H1 (cell line): ENCODE measurements around the gene GLIS2. TPM values are rescaled to one million over a fixed set of nuclear protein-coding genes. Genes with fewer than 3 reads are reported as not detected.

Experiments
- ASH2L ChIP-seq: fragments of 200-600, 300-600 bp; sonication (generic); IDR thresholded peaks from one replicate; pipeline ENCODE4 v1.7.1; 2017; ENCODE audit warnings: low read length
- CBX5 ChIP-seq: fragments of 300-800, 300-1000 bp; sonication (generic); IDR thresholded peaks from 2 replicates; pipeline ENCODE4 v1.7.1; 2016; ENCODE audit warnings: antibody characterized with exemption, low read length, low read depth
- CEBPB ChIP-seq: IDR thresholded peaks from 2 replicates; pipeline ENCODE4 v1.6.1; 2012; ENCODE audit warnings: low read depth, low read length
- CHD2 ChIP-seq: IDR thresholded peaks from 2 replicates; pipeline ENCODE4 v1.6.1; 2012; ENCODE audit warnings: low read length, improper control_type of control experiment
- CREB1 ChIP-seq: IDR thresholded peaks from 2 replicates; pipeline ENCODE4 v1.6.1; 2012; ENCODE audit warnings: inconsistent platforms
- GTF2F1 ChIP-seq: IDR thresholded peaks from 2 replicates; pipeline ENCODE4 v1.6.1; 2012; ENCODE audit warnings: low read depth, low read length, improper control_type of control experiment, borderline replicate concordance
- HDAC2 ChIP-seq, 2 experiments: fragments of 300-600 bp in 1 of 2; sonication (generic) in 1 of 2; IDR thresholded peaks; 2 replicates each; pipeline ENCODE4 v1.6.1; 2011 to 2012; ENCODE audit warnings: low read depth in 2 of 2, low read length in 2 of 2, mild to moderate bottlenecking in 2 of 2, moderate library complexity in 2 of 2, borderline replicate concordance in 1 of 2, inconsistent platforms in 1 of 2
- KDM4A ChIP-seq: IDR thresholded peaks from one replicate; pipeline ENCODE4 v1.7.1; 2012; ENCODE audit warnings: low read depth, mild to moderate bottlenecking, moderate library complexity, low read length, inconsistent platforms; ENCODE audit not compliant: severe bottlenecking
- KDM5A ChIP-seq: fragments of 200-600 bp; IDR thresholded peaks from 2 replicates; pipeline ENCODE4 v1.7.1; 2012; ENCODE audit warnings: mild to moderate bottlenecking, low read length, inconsistent platforms, mixed read lengths
- NANOG ChIP-seq: IDR thresholded peaks from 2 replicates; pipeline ENCODE4 v1.6.1; 2011; ENCODE audit warnings: low read length, low read depth, mild to moderate bottlenecking, inconsistent platforms; ENCODE audit not compliant: insufficient read depth, poor library complexity, severe bottlenecking
- NRF1 ChIP-seq: IDR thresholded peaks from 2 replicates; pipeline ENCODE4 v1.6.1; 2011; ENCODE audit warnings: mild to moderate bottlenecking, low read depth, low read length, improper control_type of control experiment
- PHF8 ChIP-seq: fragments of 200-600 bp; sonication (generic); conservative IDR thresholded peaks from 2 replicates; pipeline ENCODE4 v1.7.1; 2012; ENCODE audit warnings: low read depth, mild to moderate bottlenecking, inconsistent platforms, low read length, moderate library complexity
- POLR2A ChIP-seq, 2 experiments: IDR thresholded peaks; 1 replicate in 1 of 2; 2 replicates in 1 of 2; pipeline ENCODE4 v1.6.1; 2011; ENCODE audit warnings: low read depth in 2 of 2, low read length in 2 of 2, mild to moderate bottlenecking in 2 of 2; ENCODE audit errors: control extremely low read depth in 1 of 2
- POLR2AphosphoS5 ChIP-seq: IDR thresholded peaks from 2 replicates; pipeline ENCODE4 v1.6.1; 2011; ENCODE audit warnings: low read depth, low read length
- RNF2 ChIP-seq: fragments of 200-900, 300-1000 bp; sonication (generic); IDR thresholded peaks from 2 replicates; pipeline ENCODE4 v1.7.1; 2016; ENCODE audit warnings: borderline replicate concordance, low read depth, mild to moderate bottlenecking, antibody characterized with exemption, low read length; ENCODE audit not compliant: poor library complexity, severe bottlenecking; ENCODE audit errors: missing control alignments
- SAP30 ChIP-seq: fragments of 300-600 bp; sonication (generic); IDR thresholded peaks from 2 replicates; pipeline ENCODE4 v1.7.1; 2012; ENCODE audit warnings: low read length, moderate library complexity, mild to moderate bottlenecking, inconsistent platforms; ENCODE audit not compliant: insufficient read depth, insufficient replicate concordance
- SIN3A ChIP-seq, 2 experiments: IDR thresholded peaks in 1 of 2; conservative IDR thresholded peaks in 1 of 2; 2 replicates each; pipeline ENCODE4 v1.6.1; 2011 to 2012; ENCODE audit warnings: low read length in 2 of 2, improper control_type of control experiment in 1 of 2, low read depth in 1 of 2, mild to moderate bottlenecking in 1 of 2
- TBP ChIP-seq: IDR thresholded peaks from 2 replicates; pipeline ENCODE4 v1.6.1; 2011; ENCODE audit warnings: low read depth, low read length, improper control_type of control experiment
- TEAD4 ChIP-seq: IDR thresholded peaks from 2 replicates; pipeline ENCODE4 v1.6.1; 2012; ENCODE audit warnings: low read depth, low read length, inconsistent platforms, mixed read lengths
- ZNF274 ChIP-seq: IDR thresholded peaks from 2 replicates; pipeline ENCODE4 v1.7.0; 2012; ENCODE audit warnings: low read length, borderline replicate concordance; ENCODE audit errors: extremely low read depth
- polyA plus RNA-seq, 7 experiments: library from polyadenylated mRNA; depleted of rRNA in 3 of 7; stranded (reverse) in 5 of 7; unstranded in 2 of 7; fragments of >200 nt in 5 of 7; fragments of 200-250 nt in 2 of 7; gene quantifications; 1 replicate in 5 of 7; 2 replicates in 1 of 7; 4 replicates in 1 of 7; pipeline versions ENCODE4 v1.2.1 to v1.2.3, GENCODE V29; 2011 to 2013; ENCODE audit warnings: missing spikeins in 2 of 7, mixed read lengths in 2 of 7
- total RNA-seq: library from RNA; stranded (reverse); fragmentation: NEBNext Ultra II Directional; extraction: Animal tissue kit (Norgen Biotek cat#: 25700); gene quantifications from 2 replicates; pipeline ENCODE4 v1.2.1, GENCODE V29; 2021
- TF ChIP-seq, protein P1 (sequence below): IDR thresholded peaks from 2 replicates; pipeline ENCODE4 v1.6.1; 2012; ENCODE audit warnings: inconsistent platforms
- TF ChIP-seq, protein P2 (sequence below): IDR thresholded peaks from 2 replicates; pipeline ENCODE4 v1.6.1; 2012; ENCODE audit warnings: inconsistent platforms

GLIS2 gene
- total and polyA plus RNA-seq, 2 of the 8 experiments (the other 6 are each of a cell fraction or from before 2014, with no cell fraction given) = 4.3 to 17.4 TPM

- TF ChIP-seq GTF2F1 (no peak), SIN3A (conservative IDR thresholded peaks at IDR 0.05 in 1 of 2, IDR thresholded peaks at IDR 0.05 in 1 of 2; ENCODE audit: low read depth in 1 of 2, low read length in 2 of 2) (peak in 1 of 2 experiments; percentile 27; a peak in 1 of 4 replicates), ZNF274 (no peak), NRF1 (peak; percentile 96), POLR2A (IDR thresholded peaks at IDR 0.05; ENCODE audit: control extremely low read depth in 1 of 2, low read depth in 2 of 2, low read length in 2 of 2) (peak in 1 of 2 experiments; percentile 76; a peak in 2 of 3 replicates), ASH2L (no peak), PHF8 (peak; percentile 69), CEBPB (no peak), TEAD4 (no peak), POLR2AphosphoS5 (peak; percentile 79), SAP30 (no peak), CREB1 (no peak), KDM5A (no peak), CHD2 (no peak; the same call in 1 of the 2 replicates), CBX5 (no peak), TBP (peak; percentile 81), RNF2 (no peak), HDAC2 (IDR thresholded peaks at IDR 0.05; ENCODE audit: borderline replicate concordance in 1 of 2, low read depth in 2 of 2, low read length in 2 of 2) (no peak), NANOG (no peak), KDM4A (peak; percentile 14)
- TF ChIP-seq, protein P1, sequence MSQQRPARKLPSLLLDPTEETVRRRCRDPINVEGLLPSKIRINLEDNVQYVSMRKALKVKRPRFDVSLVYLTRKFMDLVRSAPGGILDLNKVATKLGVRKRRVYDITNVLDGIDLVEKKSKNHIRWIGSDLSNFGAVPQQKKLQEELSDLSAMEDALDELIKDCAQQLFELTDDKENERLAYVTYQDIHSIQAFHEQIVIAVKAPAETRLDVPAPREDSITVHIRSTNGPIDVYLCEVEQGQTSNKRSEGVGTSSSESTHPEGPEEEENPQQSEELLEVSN = peak; percentile 83
- TF ChIP-seq, protein P2, sequence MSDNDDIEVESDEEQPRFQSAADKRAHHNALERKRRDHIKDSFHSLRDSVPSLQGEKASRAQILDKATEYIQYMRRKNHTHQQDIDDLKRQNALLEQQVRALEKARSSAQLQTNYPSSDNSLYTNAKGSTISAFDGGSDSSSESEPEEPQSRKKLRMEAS = peak; percentile 87
These were observed 35.2 kb downstream of the GLIS2 start, which contains the start of gene PAM16 (continued) for GRCh38 chr16:4350787-4351659.
